ENCODE data around the gene LRRN2. TPM values are rescaled to one million over a fixed set of nuclear protein-coding genes. Genes with fewer than 3 reads are reported as not detected.

The LRRN2 gene
- total and polyA plus RNA-seq, 2 of the 8 experiments (the other 6 are each of a cell fraction or from before 2014, with no cell fraction given), result 1.8 to 2.3 TPM

Small RNA genes lying within 50 kb of the gene (small RNA-seq; reads per million reads assigned to genes)
- gene RF00601 (ENCODE audit: insufficient read depth) (not detected), gene RNA5SP75 (ENCODE audit: insufficient read depth) (not detected)

Other genes with a start within 250 kb of the LRRN2 start
- gene PIK3C2B, start 190.9 kb downstream of the LRRN2 start, total RNA-seq (2021; fragmentation: NEBNext Ultra II Directional; extraction: Animal tissue kit (Norgen Biotek cat#: 25700)), result 36.7 and 36.9 TPM in 2 replicates
- gene PIK3C2B, start 190.9 kb downstream of the LRRN2 start, polyA plus RNA-seq (2011; rRNA removed), result 20.4 and 26.0 TPM in 2 replicates
- gene MDM4, start 169.3 kb downstream of the LRRN2 start, total RNA-seq (2021; fragmentation: NEBNext Ultra II Directional; extraction: Animal tissue kit (Norgen Biotek cat#: 25700)), result 81.7 and 84.9 TPM in 2 replicates
- 10.0 and 10.8 TPM in 2 replicates for gene MDM4, start 169.3 kb downstream of the LRRN2 start, polyA plus RNA-seq (2011; rRNA removed)
- gene NFASC, start 185.1 kb upstream of the LRRN2 start, total RNA-seq (2021; fragmentation: NEBNext Ultra II Directional; extraction: Animal tissue kit (Norgen Biotek cat#: 25700)), result 10.4 and 15.2 TPM in 2 replicates
- 5.0 and 6.9 TPM in 2 replicates for gene NFASC, start 185.1 kb upstream of the LRRN2 start, polyA plus RNA-seq (2011; rRNA removed)